GM23338 (cell line): ENCODE measurements around the gene CHSY1. TPM values are rescaled to one million over a fixed set of nuclear protein-coding genes. Genes with fewer than 3 reads are reported as not detected.

Source experiments
- ATAC-seq: fragments of 200-7000 bp; cut with Tn5 transposase; 3 replicates; pipeline ENCODE4 v1.9.1; 2020
- DNase-seq: peaks from one replicate; pipeline ENCODE4 v3.0.0-alpha.2; 2015; ENCODE audit warnings: low spot score
- H2AFZ ChIP-seq: fragments of 200-600 bp; sonication (generic); 2 replicates; pipeline ENCODE4 v1.8.0; 2016; ENCODE audit warnings: antibody characterized with exemption, mild to moderate bottlenecking, moderate library complexity
- H3F3A ChIP-seq: fragments of 200-600 bp; sonication (generic); replicated peaks from 2 replicates; pipeline ENCODE4 v1.8.0; 2017; ENCODE audit warnings: antibody characterized with exemption, mixed run types, low read depth
- H3K27ac ChIP-seq: fragments of 200-600 bp; sonication (generic); 2 replicates; pipeline ENCODE4 v1.6.1; 2016; ENCODE audit warnings: low read depth
- H3K27me3 ChIP-seq: fragments of 200-600 bp; sonication (generic); 2 replicates; pipeline ENCODE4 v1.8.0; 2016; ENCODE audit warnings: mild to moderate bottlenecking, mixed run types, moderate library complexity; ENCODE audit not compliant: insufficient read depth
- H3K36me3 ChIP-seq: fragments of 200-600 bp; sonication (generic); 2 replicates; pipeline ENCODE4 v1.8.0; 2016; ENCODE audit warnings: mild to moderate bottlenecking; ENCODE audit not compliant: insufficient read depth
- H3K4me1 ChIP-seq: fragments of 200-600 bp; sonication (generic); 2 replicates; pipeline ENCODE4 v1.8.0; 2016; ENCODE audit warnings: mild to moderate bottlenecking, moderate library complexity; ENCODE audit not compliant: insufficient read depth
- H3K4me2 ChIP-seq: fragments of 200-600 bp; sonication (generic); 2 replicates; pipeline ENCODE4 v1.7.1; 2017; ENCODE audit warnings: mixed run types
- H3K4me3 ChIP-seq: fragments of 200-600 bp; sonication (generic); 2 replicates; pipeline ENCODE4 v1.6.1; 2016; ENCODE audit warnings: mixed run types
- H3K79me2 ChIP-seq: fragments of 200-600 bp; sonication (generic); replicated peaks from 2 replicates; pipeline ENCODE4 v1.8.0; 2017; ENCODE audit warnings: mild to moderate bottlenecking; ENCODE audit not compliant: insufficient read depth
- H3K9me2 ChIP-seq: fragments of 200-600 bp; sonication (generic); 2 replicates; pipeline ENCODE4 v1.8.0; 2017; ENCODE audit not compliant: insufficient read depth
- H4K20me1 ChIP-seq: fragments of 200-600 bp; sonication (generic); replicated peaks from 2 replicates; pipeline ENCODE4 v1.8.0; 2017; ENCODE audit warnings: mild to moderate bottlenecking; ENCODE audit not compliant: insufficient read depth
- H3K27ac Mint-ChIP-seq: 2 replicates; pipeline ENCODE4 v1.8.0; 2020; ENCODE audit warnings: inconsistent platforms, mild to moderate bottlenecking, moderate library complexity, mixed read lengths
- H3K27me3 Mint-ChIP-seq: 3 replicates; pipeline ENCODE4 v1.8.0; 2022; ENCODE audit warnings: low read depth, mild to moderate bottlenecking, moderate library complexity, mixed read lengths, inconsistent platforms; ENCODE audit not compliant: insufficient read depth, poor library complexity
- H3K36me3 Mint-ChIP-seq: 3 replicates; pipeline ENCODE4 v1.8.0; 2021; ENCODE audit warnings: low read depth, mild to moderate bottlenecking, inconsistent platforms, moderate library complexity, mixed read lengths
- H3K4me1 Mint-ChIP-seq: 3 replicates; pipeline ENCODE4 v1.8.0; 2020; ENCODE audit warnings: mild to moderate bottlenecking, inconsistent platforms, mixed read lengths
- H3K4me3 Mint-ChIP-seq: 3 replicates; pipeline ENCODE4 v1.8.0; 2021; ENCODE audit warnings: moderate library complexity, mild to moderate bottlenecking, inconsistent platforms, mixed read lengths
- H3K9me3 Mint-ChIP-seq: 3 replicates; pipeline ENCODE4 v1.8.0; 2020; ENCODE audit warnings: moderate library complexity, mild to moderate bottlenecking, inconsistent platforms, mixed read lengths
- CREB1 ChIP-seq: fragments of 250-450 bp; sonication (Bioruptor Pico); IDR thresholded peaks from 2 replicates; pipeline ENCODE4 v1.5.0; 2020; ENCODE audit warnings: low read depth, mild to moderate bottlenecking, moderate library complexity
- CTCF ChIP-seq, 2 experiments: fragments of 200-600 bp in 1 of 2; sonication (generic) in 1 of 2; conservative IDR thresholded peaks; 2 replicates each; pipeline versions ENCODE4 v1.5.1 to v1.6.1; 2016 to 2017; ENCODE audit warnings: antibody characterized with exemption in 2 of 2, low read depth in 2 of 2, mild to moderate bottlenecking in 2 of 2, moderate library complexity in 1 of 2
- ETS1 ChIP-seq: IDR thresholded peaks from 2 replicates; pipeline ENCODE4 v1.6.1; 2016; ENCODE audit warnings: antibody characterized with exemption
- EZH2 ChIP-seq: fragments of 200-600 bp; sonication (generic); IDR thresholded peaks from one replicate; pipeline ENCODE4 v1.8.0; 2017; ENCODE audit warnings: antibody characterized with exemption, mild to moderate bottlenecking, low read depth; ENCODE audit not compliant: unreplicated experiment
- JUNB ChIP-seq: IDR thresholded peaks from one replicate; pipeline ENCODE4 v1.6.1; 2016; ENCODE audit warnings: antibody characterized with exemption; ENCODE audit not compliant: unreplicated experiment
- NANOG ChIP-seq: IDR thresholded peaks from 2 replicates; pipeline ENCODE4 v1.6.1; 2016; ENCODE audit warnings: antibody characterized with exemption, borderline replicate concordance
- POLR2AphosphoS5 ChIP-seq: IDR thresholded peaks from 2 replicates; pipeline ENCODE4 v1.6.1; 2016; ENCODE audit warnings: antibody characterized with exemption, low read depth
- REST ChIP-seq: IDR thresholded peaks from one replicate; pipeline ENCODE4 v1.6.1; 2018; ENCODE audit warnings: antibody characterized with exemption; ENCODE audit not compliant: unreplicated experiment
- STAT1 ChIP-seq: IDR thresholded peaks from one replicate; pipeline ENCODE4 v1.6.1; 2016; ENCODE audit warnings: antibody characterized with exemption; ENCODE audit not compliant: unreplicated experiment
- ZNF114 ChIP-seq: fragments of 250-450 bp; sonication (Bioruptor Pico); IDR thresholded peaks from 2 replicates; pipeline ENCODE4 v1.5.0; 2020; ENCODE audit warnings: mild to moderate bottlenecking, moderate library complexity
- ZNF462 ChIP-seq: fragments of 250-450 bp; sonication (Bioruptor Pico); IDR thresholded peaks from 2 replicates; pipeline ENCODE4 v1.5.0; 2020; ENCODE audit warnings: mild to moderate bottlenecking, moderate library complexity
- polyA plus RNA-seq: library from polyadenylated mRNA; unstranded; fragments of >200 nt; fragmentation: Nextera tagmentation; extraction: Ambion mirVana; gene quantifications from 2 replicates; pipeline ENCODE4 v1.2.1, GENCODE V29; 2016
- total RNA-seq: library from RNA; depleted of rRNA; stranded (reverse); fragments of >200 nt; shearing (Covaris generic); gene quantifications from 2 replicates; pipeline ENCODE4 v1.2.3, GENCODE V29; 2014

CHSY1 gene
- total and polyA plus RNA-seq, 2 experiments from 2014 or later = 9.8 to 47.7 TPM

- Histone ChIP-seq H3K4me1 (peaks cover 4% of the 10 kb centered on the region; the same call in 1 of the 2 replicates), H2AFZ (peak within 1 kb of the TSS; percentile 99), H3K36me3 (peaks cover 13% of the 10 kb centered on the region; the same call in 1 of the 2 replicates), H3K27me3 (no peaks in the 10 kb centered on the region), H3K27ac (peak within 1 kb of the TSS; percentile 70; the same call in 1 of the 2 replicates), H3K9me2 (no peaks in the 10 kb centered on the region), H3K4me3 (peak within 1 kb of the TSS; percentile 96), H3K4me2 (peak within 1 kb of the TSS; percentile 84), H4K20me1 (peaks cover 25% of the 10 kb centered on the region), H3K79me2 (peaks cover 57% of the 10 kb centered on the region), H3F3A (no peaks in the 10 kb centered on the region; the same call in 1 of the 2 replicates)
- TF ChIP-seq CREB1 (CRISPR knock-in tag) = peak; percentile 57
- TF ChIP-seq NANOG = no peak
- no peak for TF ChIP-seq ZNF462 (CRISPR knock-in tag)
- TF ChIP-seq JUNB = no peak
- no peak for TF ChIP-seq STAT1
- TF ChIP-seq EZH2 = no peak
- no peak for TF ChIP-seq CTCF (conservative IDR thresholded peaks at IDR 0.05; ENCODE audit: low read depth in 2 of 2)
- TF ChIP-seq REST = no peak
- TF ChIP-seq POLR2AphosphoS5 = peak; percentile 87
- TF ChIP-seq ETS1 = peak; percentile 93
- no peak for TF ChIP-seq ZNF114 (CRISPR knock-in tag)
- Mint-ChIP-seq H3K9me3 (no peaks in the 10 kb centered on the region), H3K4me3 (peak within 1 kb of the TSS; percentile 99), H3K36me3 (peaks cover 14% of the 10 kb centered on the region; the same call in 2 of the 3 replicates), H3K27me3 (peaks cover 2% of the 10 kb centered on the region), H3K4me1 (peaks cover 10% of the 10 kb centered on the region), H3K27ac (peak within 1 kb of the TSS; percentile 97)
- DNase-seq = peak; percentile 97
- peak; percentile 87 for ATAC-seq
Observed at GRCh38 chr15:101294731-101295606, 43.1 kb upstream of the CHSY1 start, which contains the start of gene SNRPA1. TSS of gene SNRPA1 (minus strand) at chr15:101295248. CDS start at chr15:101295178, 70 bp downstream.
